NCI-H1105 treated with DMSO at 0.1 percent for 48 hours (cell line): ENCODE measurements around the gene BRAF.
A peak's percentile ranks its signal among the peaks of the same experiment; 100 is the strongest.
"Not testable (repeated sequence)": the region's sequence is repeated elsewhere in the genome, so short reads cannot be mapped to it uniquely, and the experiment has no call there.

ENCODE experiments used
- DNase-seq: peaks from one replicate; lab custom pipeline; 2025; lab: John Stamatoyannopoulos, UW

The BRAF gene

DNA sequence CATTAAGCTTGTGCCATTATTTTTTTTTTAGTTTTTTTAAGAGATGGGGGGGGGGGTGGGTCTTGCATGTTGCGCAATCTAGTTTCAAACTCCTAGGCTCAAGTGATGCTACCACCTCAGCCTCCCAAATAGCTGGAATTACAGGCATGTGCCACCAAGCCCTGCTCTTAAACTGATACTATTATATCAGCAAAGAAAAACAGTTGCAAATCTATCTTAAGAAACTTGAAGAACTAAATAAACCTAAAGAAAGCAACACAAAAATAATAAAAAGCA is 47.5 kb downstream of the BRAF start:
- DNase-seq: no peak

DNA sequence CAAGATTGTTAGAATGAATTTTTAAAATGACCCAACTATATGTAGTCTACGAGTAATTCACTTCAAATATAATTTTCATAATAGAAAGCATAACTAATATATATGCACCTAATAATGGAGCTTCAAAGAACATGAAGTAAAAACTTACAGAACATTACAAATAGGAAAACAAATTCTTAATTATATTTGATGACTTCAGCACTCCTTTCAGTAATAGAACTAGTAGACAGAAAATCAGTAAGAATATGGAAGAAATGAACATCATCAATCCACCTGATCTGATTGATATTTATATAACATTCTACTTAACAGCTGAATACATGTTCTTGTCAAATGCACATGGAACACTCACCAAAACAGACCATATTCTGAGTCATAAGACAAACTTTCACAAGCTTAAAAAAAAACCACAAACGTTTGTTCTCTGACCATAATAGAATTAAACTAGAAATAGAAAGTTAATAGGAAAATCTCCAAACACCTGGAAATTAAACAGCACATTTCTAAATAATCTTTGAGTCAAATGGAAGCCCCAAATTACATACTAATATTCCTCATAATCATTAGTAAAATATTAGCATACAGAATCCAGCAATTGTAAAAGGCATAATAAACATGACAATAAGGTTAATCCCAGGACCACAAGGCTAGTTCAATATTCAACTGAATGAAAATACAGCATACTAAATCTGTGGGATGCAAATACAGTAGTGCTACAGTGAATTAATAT is 48.0 kb downstream of the BRAF start:
- no peak for DNase-seq

DNA sequence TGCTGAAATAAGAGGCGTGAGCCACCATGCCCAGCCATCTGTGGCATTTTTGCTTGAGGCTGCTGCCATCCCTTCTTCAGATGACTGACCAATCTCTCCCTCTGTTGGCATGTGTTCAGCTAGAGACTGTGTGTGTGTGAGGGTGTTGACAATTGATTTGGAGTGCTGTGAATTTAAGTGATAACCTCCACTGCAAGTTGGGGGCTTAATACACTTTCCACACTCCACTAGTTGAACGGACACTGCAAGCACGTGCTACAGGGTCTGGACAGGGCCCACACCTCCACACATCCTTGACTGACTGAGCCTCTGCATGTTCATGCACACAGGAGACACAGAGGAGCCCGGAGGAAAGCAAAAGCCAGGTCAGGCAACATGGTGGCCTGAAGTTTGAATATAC is 51.3 kb downstream of the BRAF start:
- DNase-seq: no peak

DNA sequence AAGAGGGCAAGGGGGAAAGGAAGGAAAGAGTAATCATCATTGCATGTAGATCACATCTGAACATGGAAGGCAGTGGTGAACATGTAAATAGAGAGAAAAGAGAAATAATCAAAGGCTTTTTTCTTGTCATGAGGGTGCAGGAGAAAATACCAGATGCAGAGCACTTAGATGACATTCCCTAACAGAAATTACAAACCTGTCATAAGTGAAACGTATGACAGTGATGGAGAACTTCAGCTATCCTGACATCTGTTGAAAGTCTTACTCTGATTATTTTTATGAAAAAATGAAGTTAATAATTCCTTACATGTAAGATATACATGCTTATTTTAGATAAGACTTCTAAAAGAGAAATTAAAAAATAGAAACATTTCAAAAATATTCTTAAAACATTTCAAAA is 54.7 kb downstream of the BRAF start:
- DNase-seq: no peak

DNA sequence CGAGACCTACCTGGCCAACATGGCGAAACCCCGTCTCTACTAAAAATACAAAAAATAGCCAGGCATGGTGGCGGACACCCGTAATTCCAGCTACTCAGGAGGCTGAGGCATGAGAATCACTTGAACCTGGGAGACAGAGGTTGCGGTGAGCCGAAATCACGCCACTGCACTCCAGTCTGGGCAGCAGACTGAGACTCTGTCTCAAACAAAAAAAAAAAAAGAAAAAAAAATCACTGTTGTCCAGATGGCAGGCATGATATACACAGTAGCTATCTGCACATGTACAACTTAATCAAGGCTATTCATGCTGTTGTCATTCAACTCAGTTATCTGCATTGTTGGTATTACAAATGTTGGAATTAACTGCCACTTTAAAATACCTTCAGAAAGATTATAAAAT is 55.3 kb downstream of the BRAF start:
- no peak for DNase-seq

DNA sequence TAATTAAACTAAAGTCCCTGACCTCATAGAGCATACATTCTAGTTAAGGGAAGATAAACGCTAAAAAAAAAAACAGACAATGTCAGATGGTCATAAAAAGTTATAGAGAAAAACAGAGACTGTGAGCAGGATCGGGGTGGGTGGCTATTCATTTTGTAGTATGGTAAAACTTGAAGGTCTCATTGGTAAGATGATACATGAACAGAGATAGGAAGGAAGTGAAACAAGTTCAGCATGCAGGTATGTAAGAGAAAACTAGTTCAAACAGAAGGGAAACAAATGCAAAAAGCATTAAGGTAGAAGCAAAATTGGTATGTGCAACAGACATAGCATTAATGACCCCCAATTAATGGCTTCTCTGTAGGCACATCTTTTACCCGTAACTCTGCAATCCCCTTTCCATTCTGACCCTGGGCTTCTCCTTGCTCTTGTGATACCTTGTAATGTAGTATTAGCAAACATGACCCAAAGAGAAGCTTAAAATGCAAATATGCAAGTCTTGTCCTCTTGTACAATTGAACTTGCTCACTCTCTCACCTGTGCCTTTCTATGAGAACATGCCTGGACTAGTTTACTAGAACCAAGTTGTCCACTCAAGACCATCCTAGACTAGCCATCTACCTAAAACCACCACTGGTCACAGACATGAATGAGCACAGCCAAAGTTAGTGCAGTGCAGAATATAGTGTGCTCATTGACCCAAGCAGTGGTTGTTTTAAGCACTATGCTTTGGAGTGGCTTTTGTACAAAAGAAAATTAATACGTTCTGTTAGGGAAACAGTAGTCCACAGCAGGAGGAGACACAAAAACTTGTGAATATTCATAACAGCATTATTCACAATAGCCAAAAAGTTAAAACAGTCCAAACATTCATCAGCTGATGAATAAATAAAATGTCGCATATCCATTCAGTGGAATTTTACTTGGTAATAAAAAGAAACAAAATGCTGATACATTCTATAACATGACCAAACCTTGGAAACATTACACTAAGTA is 57.0 kb downstream of the BRAF start:
- DNase-seq: no peak

DNA sequence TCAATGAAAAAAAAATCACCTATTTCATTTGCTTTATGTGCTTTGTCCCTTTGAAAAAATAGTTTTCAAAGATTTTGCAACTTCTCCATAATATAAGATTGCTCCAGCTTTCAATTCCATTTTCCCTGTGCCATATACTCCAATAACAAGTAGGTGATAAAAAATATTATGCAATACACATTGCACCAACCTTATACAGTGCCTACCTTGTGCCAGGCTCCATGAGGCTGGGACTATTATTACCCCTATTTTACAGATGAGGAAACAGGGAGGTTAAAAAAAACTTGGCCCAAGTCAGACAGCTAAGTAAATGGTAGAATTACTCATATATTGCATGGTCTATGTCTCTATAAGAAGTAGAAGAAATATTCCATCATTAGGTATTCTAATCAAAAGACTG is 57.8 kb downstream of the BRAF start:
- no peak for DNase-seq

DNA sequence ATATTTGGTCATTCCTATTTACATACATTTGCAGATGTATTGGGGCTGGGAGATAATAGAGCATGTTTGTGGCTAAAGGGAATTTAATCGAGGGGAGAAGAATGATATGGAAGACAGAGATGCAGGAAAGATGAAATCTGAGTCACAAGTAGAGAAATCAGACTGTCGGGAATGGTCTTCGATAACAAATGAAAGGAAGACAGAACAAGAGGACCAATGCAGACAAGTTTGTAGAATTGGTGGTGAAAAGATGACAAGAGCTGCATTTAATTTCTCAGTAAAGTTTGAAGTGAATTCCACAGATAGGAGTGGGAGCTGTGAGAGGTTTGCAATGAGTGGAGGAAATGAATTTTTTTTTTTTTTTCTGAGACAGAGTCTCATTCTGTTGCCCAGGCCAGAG is 60.0 kb downstream of the BRAF start:
- no peak for DNase-seq

DNA sequence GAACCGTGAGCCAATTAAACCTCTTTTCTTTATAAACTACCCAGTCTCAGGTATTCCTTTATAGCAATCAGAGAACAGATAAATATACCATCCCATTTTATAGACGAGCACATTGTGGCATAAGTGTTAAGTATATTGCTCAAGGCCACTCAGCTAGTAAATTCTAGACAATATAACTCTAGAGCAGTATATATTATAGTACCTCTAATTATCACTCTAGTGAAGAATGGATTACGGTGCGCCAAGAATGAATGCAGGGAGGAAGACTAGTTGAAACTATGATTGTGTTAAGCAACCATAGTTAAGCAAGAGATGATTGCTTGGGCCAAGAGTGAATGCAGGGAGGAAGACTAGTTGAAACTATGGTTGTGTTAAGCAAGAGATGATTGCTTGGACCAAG is 60.9 kb downstream of the BRAF start:
- no peak for DNase-seq

DNA sequence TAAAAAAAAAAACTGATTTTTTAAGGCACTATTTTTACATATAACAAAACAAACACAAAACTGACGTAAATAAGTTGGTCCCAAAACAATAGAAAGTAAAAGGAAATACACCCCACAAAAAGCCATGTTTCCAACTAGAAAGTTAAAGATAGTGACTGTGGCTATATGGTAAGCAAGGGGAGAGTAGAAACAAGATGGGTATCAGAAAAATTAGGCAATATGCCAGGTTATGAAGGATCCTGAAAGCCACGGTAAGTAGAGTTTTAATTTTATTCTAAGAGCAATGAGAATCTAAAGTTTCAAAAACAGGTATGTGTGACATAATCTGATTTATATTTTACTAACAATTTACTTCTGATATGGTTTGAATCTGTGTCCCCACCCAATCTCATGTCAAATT is 61.5 kb downstream of the BRAF start:
- no peak for DNase-seq

DNA sequence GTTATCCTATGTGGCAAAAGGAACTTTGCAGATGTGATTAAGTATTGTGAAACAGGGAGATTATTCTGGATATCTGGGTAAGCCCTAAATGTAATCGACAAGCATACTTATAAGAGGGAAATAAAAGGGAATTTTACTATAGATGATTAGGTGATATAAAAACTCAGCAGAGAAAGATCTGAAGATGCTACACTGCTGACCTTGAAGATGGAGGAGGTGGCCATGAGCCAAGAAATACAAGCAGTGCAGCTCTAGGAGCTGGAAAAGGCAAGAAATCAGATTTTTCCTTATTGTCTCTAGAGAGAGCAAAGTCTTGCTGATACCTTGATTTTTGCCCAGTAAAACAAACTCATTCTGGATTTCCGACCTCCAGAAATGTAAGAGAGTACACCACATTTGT is 67.7 kb downstream of the BRAF start:
- DNase-seq: no peak

DNA sequence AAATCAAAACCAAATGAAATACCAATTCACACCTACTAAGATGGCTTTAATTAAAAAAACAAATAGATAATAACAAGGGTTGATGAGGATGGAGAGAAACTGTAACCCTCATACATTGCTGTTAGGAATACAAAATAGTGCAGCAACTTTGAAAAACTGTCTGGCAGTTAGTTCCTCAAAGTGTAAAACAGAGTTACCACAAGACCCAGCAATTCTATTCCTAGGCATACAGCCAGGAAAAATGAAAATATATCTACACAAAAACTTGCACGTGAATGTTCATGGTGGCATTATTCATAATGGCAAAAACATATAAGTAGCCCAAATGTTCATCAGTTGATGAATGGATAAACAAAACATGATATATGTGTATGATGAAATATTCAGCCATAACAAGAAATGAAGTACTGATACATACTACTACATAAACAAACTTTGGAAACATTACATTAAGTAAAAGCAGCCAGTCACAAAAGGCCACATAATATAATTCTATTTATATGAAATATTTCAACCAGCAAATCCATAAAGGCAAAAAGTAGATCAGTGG is 83.5 kb downstream of the BRAF start:
- DNase-seq: no peak

DNA sequence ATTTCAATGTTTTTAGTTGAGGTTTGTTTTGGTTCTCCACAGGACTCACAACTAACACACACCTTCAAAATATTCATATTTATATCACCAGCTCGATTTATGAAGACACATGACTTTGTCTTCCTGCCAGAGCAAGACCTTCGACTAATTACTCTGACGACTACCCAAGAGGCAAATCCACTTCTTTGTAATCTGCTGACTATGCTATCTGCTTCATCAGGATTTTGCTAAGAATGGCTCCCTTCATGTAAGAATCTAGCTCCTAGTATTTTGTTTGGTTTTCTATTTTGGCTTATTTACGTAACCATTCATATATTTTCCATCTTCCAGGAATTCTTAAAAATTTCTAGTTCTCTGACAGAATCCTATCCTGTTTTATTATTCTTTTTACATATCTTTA is 93.0 kb downstream of the BRAF start:
- no peak for DNase-seq

DNA sequence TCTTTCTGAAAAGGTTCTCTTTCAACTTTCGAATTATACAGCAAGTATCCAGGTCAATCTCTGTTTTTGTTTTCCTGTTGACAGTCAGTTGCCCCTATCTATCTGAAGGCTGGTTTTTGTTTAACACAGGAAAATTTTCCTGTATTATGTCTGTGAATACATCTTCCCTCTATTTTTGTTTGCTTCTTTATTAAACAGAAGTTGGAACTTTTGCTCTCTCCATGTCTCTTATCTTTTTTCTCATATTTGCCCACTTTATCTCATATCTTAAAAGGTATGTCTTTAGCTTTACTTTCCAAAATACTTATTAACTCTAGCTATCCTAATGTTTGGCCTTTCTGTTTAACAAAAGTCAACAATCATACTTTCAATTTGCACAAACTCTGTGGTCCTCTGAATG is 95.0 kb downstream of the BRAF start:
- no peak for DNase-seq

DNA sequence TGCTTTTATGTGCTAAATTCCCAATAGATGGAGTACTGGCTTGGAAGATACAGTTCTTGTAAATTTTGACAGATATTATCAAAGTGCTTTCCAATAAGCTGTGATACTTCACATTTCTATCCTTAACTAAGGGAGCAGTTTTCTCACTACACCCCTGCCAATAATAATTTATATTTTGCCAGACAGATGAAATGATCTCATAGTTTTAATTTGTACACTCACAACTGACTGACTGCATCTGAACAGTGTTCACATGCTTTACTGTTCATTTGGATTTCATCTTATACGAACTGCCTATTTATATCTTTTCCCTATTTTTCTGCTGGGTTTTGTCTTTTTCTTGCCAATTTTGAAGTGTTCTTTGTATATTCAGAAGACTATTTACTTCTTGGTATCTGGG is 96.0 kb downstream of the BRAF start:
- no peak for DNase-seq

DNA sequence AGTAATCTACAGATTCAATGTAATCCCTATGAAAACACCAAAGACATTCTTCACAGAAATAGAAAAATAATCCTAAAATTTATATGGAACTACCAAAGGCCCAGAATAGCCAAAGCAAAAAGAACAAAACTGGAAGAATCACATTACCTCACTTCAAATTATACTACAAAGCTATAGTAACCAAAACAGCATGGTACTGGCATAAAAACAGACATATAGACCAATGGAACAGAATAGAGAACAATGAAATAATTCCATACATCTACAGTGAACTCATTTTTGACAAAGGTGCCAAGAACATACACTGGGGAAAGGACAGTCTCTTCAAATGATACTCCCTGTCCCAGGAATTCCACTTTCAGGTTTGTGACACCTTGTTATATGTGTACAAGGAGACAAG is 107.3 kb downstream of the BRAF start:
- DNase-seq: not testable (repeated sequence)

DNA sequence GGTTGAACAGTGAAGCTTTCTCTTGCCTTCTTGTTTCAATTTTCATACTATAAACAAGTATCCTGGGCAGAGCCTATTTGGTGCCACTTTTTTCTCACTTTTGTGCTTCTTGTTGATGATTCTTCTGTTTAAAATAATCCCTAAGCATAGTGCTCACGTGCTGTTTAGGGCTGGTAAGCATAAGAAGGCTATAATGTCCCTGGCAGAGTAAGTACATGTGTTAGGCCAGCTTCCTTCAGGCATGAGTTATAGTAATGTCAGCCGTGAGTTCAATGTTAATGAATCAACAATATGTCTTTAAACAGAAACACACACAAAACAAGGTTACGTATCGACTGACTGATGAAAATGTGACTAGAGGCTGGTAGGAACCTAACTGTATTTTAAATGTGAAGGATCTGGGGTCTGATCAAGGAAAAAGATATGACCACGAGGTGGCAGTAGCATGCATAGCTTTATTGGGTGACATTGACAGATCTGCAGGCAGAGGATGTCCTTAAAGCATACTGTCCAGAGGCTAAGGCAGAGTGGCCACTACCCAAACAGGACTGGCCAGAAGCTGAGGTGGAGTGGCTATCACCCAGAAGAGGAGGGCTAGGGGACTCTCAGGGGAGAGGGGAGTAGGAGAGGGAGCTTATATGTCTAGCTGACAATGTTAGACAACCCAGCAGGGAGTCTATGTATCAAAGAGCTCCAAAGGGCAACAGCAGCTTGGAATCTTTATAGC is 113.7 kb downstream of the BRAF start:
- peak; percentile 55 for DNase-seq

DNA sequence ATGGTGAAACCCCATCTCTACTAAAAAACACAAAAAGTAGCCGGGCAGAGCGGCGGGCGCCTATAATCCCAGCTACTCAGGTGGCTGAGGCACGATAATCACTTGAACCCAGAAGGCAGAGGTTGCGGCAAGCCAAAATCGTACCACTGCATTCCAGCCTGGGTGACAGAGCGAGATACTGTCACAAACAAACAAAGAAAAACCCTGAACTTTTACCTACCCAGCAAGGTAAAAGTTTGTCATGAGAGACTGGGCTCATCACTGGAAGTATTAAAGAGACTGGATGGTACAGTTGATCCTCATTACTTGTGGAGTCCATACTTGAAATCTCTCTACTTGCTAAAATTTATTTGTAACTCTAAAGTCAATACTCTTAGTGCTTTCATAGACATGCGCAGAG is 114.3 kb downstream of the BRAF start:
- no peak for DNase-seq

DNA sequence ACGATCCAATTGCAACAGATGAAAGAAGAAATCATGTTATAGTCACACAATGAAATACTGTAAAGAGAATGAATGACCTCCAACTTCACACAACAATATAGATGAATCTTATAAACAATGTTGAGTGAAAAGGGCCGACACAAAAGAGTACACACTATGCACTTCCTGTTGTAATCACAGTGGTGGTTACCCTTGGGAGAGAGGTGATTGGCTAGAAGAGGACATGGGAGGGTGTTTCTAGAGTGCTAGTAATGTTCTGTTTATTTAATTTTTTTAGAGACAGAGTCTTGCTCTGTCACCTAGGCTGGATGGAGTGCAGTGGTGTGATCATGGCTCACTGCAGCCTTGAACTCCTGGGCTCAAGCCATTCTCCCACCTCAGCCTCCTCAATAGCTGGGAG is 145.8 kb downstream of the BRAF start:
- no peak for DNase-seq

DNA sequence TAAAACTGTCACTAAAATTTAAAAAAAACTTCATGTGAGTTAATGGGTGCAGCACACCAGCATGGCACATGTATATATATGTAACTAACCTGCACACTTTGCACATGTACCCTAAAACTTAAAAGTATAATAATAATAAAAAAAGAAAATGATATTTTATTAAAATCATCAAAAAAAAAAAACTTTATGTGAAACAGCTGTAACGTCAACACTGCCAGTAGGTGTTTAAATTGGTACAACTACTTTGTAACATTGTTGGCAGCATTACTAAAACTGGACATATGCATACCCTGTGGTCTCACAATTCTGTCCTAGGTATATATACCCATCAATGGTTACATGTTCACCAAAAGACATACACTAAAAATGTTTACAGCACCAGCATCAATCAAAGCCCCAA is 146.2 kb downstream of the BRAF start:
- no peak for DNase-seq

DNA sequence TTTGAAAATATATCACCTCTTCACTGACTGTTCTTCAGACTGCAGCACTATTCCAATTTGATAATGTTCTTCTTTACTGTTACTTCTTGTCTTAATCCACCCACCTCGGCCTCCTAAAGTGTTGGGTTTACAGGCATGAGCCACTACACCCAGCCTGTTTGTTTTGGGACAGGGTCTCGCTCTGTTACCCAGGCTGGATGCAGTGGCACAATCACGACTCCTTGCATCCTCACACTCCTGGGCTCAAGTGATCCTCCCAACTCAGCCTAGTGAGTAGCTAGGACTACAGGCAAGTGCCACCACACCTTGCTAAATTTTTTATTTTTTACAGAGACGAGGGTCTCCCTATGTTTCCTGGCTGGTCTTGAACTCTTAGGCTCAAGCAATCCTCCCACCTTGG is 150.4 kb downstream of the BRAF start:
- no peak for DNase-seq

DNA sequence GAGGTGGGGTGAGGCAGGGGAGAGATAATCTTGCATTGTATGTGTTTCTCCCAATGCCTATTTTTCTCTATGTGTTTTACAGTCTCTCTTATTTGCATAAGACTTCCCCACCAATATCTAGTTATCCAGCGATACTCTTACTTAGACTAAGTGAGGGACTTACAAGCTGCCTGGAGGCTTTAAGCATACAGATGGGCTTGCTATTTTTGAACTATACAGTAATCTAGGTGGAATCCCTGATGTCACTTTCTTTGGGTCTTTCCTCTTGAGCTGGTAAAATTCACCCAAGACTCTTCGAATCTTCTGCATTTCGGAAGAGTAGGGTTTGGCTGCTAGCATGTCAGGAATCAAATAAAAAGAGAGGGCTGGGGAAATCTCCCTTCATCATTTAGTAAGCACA is 151.6 kb downstream of the BRAF start:
- DNase-seq: no peak

DNA sequence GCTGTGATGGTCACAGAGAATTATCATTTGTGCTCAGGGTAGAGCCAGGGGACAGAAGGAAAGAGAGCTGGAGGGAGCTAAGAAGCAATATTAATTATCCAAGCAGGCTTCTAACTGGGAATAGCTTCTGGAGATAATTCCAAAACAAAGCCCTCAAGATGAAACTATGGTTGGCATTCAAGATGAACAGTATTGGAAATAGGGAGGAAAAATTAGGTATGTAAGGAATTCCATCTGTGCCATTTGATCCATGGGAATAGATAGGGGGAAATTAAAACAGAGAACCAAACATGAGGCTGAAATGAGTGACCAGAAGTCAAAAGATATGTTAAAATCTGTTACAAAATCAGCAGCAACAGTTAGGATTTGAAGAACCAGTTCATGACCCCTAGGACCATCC is 152.9 kb downstream of the BRAF start:
- DNase-seq: no peak
